Tibial nerve (tissue), 4 donors: Measurements from ENCODE around the gene RIMS1. TPM values are rescaled to one million over a fixed set of nuclear protein-coding genes. Genes with fewer than 3 reads are reported as not detected.

Experiments
- DNase-seq, 2 donors: peaks; one replicate each; pipeline ENCODE4 v3.0.0-alpha.2; 2019; ENCODE audit warnings: low spot score in 2 of 2
- H3K27ac ChIP-seq, 4 donors: fragments of 200-600 bp; sonication (generic) in 3 of 4; one replicate each; pipeline ENCODE4 v1.5.1; 2017 to 2019; ENCODE audit warnings: mild to moderate bottlenecking in 1 of 4
- H3K27me3 ChIP-seq, 2 donors: fragments of 200-600 bp; sonication (generic) in 1 of 2; one replicate each; pipeline versions ENCODE4 v1.5.1 to v1.6.0; 2017 to 2019
- H3K36me3 ChIP-seq, 3 donors: fragments of 200-600 bp; sonication (generic); one replicate each; pipeline ENCODE4 v1.5.1; 2018 to 2019
- H3K4me1 ChIP-seq, 4 donors: fragments of 200-600 bp; sonication (generic) in 3 of 4; one replicate each; pipeline ENCODE4 v1.5.1; 2017 to 2019
- H3K4me3 ChIP-seq, 4 donors: fragments of 200-600 bp; sonication (generic) in 3 of 4; one replicate each; pipeline ENCODE4 v1.5.1; 2017 to 2019; ENCODE audit warnings: mild to moderate bottlenecking in 1 of 4, moderate library complexity in 1 of 4
- H3K9me3 ChIP-seq, 4 donors: fragments of 200-600 bp; sonication (generic) in 3 of 4; one replicate each; pipeline ENCODE4 v1.5.1; 2017 to 2019
- EP300 ChIP-seq, 2 donors: sonication (generic); formaldehyde crosslinking; IDR thresholded peaks; one replicate each; pipeline ENCODE4 v1.6.1; 2017; ENCODE audit warnings: antibody characterized with exemption in 2 of 2, mild to moderate bottlenecking in 1 of 2
- POLR2A ChIP-seq, 2 donors: fragments of 450-650 bp; IDR thresholded peaks; one replicate each; pipeline ENCODE4 v1.6.1; 2017; ENCODE audit warnings: antibody characterized with exemption in 2 of 2, mild to moderate bottlenecking in 2 of 2, moderate library complexity in 2 of 2
- WGBS, 2 donors: methylation state at CpG; one replicate each; pipeline ENCODE4 v1.1.5; 2018; 5-methylcytosine and 5-hydroxymethylcytosine counted together
- total RNA-seq, 4 donors: library from RNA; depleted of rRNA; stranded (reverse); fragments of >200 nt; gene quantifications; one replicate each; pipeline ENCODE4 v1.1.0, GENCODE V29; 2016
- TF ChIP-seq, protein P1 (sequence below), 5 experiments: fragments of 200-600 bp in 3 of 5; fragments of 450-650 bp in 2 of 5; sonication (generic) in 3 of 5; IDR thresholded peaks; one replicate each; pipeline ENCODE4 v1.5.1; 2016 to 2019; ENCODE audit warnings: antibody characterized with exemption in 5 of 5, mild to moderate bottlenecking in 3 of 5, moderate library complexity in 2 of 5

RIMS1 gene
- total RNA-seq, 4 donors from 2014 or later = 1.3 to 5.1 (median 3.3) TPM

GRCh38 chr6:72081871-72082270 is 195.5 kb downstream of the RIMS1 start:
- H3K27ac ChIP-seq = no peak overlapping the region
- no peaks in the 10 kb centered on the region for H3K36me3 ChIP-seq
- no peaks in the 10 kb centered on the region for H3K27me3 ChIP-seq
- no peak for TF ChIP-seq EP300 (IDR thresholded peaks at IDR 0.05)
- TF ChIP-seq POLR2A (IDR thresholded peaks at IDR 0.05) = no peak
- TF ChIP-seq, protein P1, sequence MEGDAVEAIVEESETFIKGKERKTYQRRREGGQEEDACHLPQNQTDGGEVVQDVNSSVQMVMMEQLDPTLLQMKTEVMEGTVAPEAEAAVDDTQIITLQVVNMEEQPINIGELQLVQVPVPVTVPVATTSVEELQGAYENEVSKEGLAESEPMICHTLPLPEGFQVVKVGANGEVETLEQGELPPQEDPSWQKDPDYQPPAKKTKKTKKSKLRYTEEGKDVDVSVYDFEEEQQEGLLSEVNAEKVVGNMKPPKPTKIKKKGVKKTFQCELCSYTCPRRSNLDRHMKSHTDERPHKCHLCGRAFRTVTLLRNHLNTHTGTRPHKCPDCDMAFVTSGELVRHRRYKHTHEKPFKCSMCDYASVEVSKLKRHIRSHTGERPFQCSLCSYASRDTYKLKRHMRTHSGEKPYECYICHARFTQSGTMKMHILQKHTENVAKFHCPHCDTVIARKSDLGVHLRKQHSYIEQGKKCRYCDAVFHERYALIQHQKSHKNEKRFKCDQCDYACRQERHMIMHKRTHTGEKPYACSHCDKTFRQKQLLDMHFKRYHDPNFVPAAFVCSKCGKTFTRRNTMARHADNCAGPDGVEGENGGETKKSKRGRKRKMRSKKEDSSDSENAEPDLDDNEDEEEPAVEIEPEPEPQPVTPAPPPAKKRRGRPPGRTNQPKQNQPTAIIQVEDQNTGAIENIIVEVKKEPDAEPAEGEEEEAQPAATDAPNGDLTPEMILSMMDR (IDR thresholded peaks at IDR 0.05) = no peak
- no peak for DNase-seq
- no peaks in the 10 kb centered on the region for H3K9me3 ChIP-seq
- no peak overlapping the region for H3K4me3 ChIP-seq
- H3K4me1 ChIP-seq = no peaks in the 10 kb centered on the region

DNA sequence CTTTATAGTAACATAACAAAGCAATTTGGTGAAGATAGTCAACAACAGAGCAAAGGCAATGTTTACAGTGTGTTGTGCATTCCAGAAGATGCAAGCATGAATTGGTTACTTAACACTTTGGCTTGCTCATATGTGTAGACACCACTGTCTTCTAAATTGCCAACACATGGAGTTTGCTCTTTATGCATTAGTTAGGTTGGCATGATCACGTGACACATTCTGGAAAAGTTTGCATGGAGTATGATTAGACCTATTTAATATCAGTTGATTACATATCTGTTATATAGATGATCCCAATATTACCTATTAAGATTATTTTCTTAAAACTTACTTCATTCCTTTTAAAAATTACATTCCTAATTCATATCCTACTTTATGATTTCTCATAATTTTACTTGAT is 197.6 kb downstream of the RIMS1 start:
- TF ChIP-seq, protein P1 (IDR thresholded peaks at IDR 0.05) = no peak
- TF ChIP-seq EP300 (IDR thresholded peaks at IDR 0.05) (no peak), POLR2A (IDR thresholded peaks at IDR 0.05) (no peak)
- WGBS, 2 donors = 87 to 91% methylated on average over 1 of the region's 1 CpG
- no peaks in the 10 kb centered on the region for H3K27me3 ChIP-seq
- H3K4me1 ChIP-seq = no peaks in the 10 kb centered on the region
- H3K36me3 ChIP-seq = no peaks in the 10 kb centered on the region
- no peak overlapping the region for H3K4me3 ChIP-seq
- no peak for DNase-seq
- H3K9me3 ChIP-seq = no peaks in the 10 kb centered on the region
- no peak overlapping the region for H3K27ac ChIP-seq

DNA sequence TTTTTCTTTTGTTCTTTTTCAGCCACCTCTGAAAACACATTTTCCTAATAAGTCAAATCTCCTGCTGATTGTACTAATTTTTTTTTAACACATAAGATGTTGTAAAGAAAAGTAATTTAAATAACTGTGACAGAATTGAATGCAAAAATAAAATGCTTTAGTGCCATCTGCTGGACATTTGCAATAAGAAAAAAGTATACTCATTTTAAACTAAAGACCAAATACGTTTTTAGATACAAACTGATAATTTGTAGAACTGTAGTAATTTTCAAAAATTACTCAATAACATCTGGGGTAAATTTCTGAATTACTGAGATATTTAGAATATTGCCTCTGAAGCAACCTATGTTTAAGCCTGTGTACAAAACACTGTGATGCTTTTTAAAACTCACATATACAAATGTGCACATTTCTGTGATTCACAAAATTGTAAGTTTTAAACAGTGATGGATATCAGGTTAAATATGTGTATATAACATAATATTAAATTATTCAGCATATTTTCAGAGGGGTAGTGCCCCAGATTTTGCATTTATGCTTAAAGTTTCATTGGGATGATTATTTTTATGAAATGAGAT is 198.7 kb downstream of the RIMS1 start:
- Histone ChIP-seq H3K27ac (no peak overlapping the region), H3K4me3 (no peak overlapping the region), H3K36me3 (no peaks in the 10 kb centered on the region), H3K9me3 (no peaks in the 10 kb centered on the region), H3K27me3 (no peaks in the 10 kb centered on the region), H3K4me1 (no peaks in the 10 kb centered on the region)
- no peak for DNase-seq
- TF ChIP-seq, protein P1 (IDR thresholded peaks at IDR 0.05) = peak; percentile 18 to 40 (median 33)
- TF ChIP-seq POLR2A (IDR thresholded peaks at IDR 0.05) = no peak
- 1 to 4% methylated on average over 1 of the region's 1 CpG for WGBS, 2 donors

- TF ChIP-seq, protein P1 (IDR thresholded peaks at IDR 0.05) = no peak
- no peak for TF ChIP-seq POLR2A (IDR thresholded peaks at IDR 0.05)
- WGBS, 2 donors = 50 to 67% methylated on average over 1 of the region's 1 CpG
Observed at GRCh38 chr6:72094506-72094905, 208.2 kb downstream of the RIMS1 start.

DNA sequence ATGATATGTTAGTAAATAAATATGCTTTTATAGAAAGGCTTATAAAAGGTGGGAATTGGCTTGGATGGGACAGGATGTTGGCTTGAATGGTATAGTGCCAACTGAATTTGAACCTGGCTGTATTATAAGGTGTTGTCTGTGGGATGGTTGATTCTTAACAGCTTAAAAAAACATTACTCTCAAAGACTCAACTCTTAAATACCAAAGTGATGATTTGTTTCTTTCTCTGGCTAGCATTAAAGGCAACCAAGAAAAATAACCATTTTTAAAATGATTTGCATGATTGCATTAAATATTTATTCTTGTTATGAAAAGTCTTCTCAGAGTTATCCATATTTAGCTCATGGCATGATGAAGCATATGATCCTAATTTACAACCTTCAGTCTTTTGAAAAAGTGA is 216.2 kb downstream of the RIMS1 start:
- no peaks in the 10 kb centered on the region for H3K27me3 ChIP-seq
- H3K4me3 ChIP-seq = no peak overlapping the region
- no peaks in the 10 kb centered on the region for H3K4me1 ChIP-seq
- H3K36me3 ChIP-seq = no peaks in the 10 kb centered on the region
- TF ChIP-seq EP300 (IDR thresholded peaks at IDR 0.05) (no peak), POLR2A (IDR thresholded peaks at IDR 0.05) (no peak)
- H3K9me3 ChIP-seq = no peaks in the 10 kb centered on the region
- no peak for DNase-seq
- H3K27ac ChIP-seq = no peak overlapping the region

More at GRCh38 chr6:72094506-72094905, 208.2 kb downstream of the RIMS1 start:
- Histone ChIP-seq H3K27ac (no peak overlapping the region), H3K36me3 (no peaks in the 10 kb centered on the region), H3K4me3 (no peak overlapping the region), H3K4me1 (no peaks in the 10 kb centered on the region), H3K27me3 (no peaks in the 10 kb centered on the region), H3K9me3 (no peaks in the 10 kb centered on the region)
- no peak for DNase-seq

- Histone ChIP-seq H3K27ac (no peak overlapping the region), H3K4me3 (no peak overlapping the region), H3K27me3 (no peaks in the 10 kb centered on the region), H3K9me3 (no peaks in the 10 kb centered on the region), H3K4me1 (no peaks in the 10 kb centered on the region), H3K36me3 (no peaks in the 10 kb centered on the region)
- WGBS, 2 donors = 36 to 40% methylated on average over 2 of the region's 2 CpGs
- no peak for TF ChIP-seq POLR2A (IDR thresholded peaks at IDR 0.05)
- TF ChIP-seq, protein P1 (IDR thresholded peaks at IDR 0.05) = no peak
- TF ChIP-seq EP300 (IDR thresholded peaks at IDR 0.05) = no peak
- DNase-seq = no peak
Observed at GRCh38 chr6:72111611-72112010, 225.3 kb downstream of the RIMS1 start.
